Glomerular visceral epithelial cell (primary cell): Measurements from ENCODE around the gene AHCYL1.

Source experiments
- DNase-seq: peaks from one replicate; pipeline ENCODE4 v3.0.0-alpha.2; 2016; ENCODE audit errors: extremely low spot score

The AHCYL1 gene

GRCh38 chr1:110060662-110061060 lies 76.1 kb downstream of the AHCYL1 start:
- no peak for DNase-seq

DNA sequence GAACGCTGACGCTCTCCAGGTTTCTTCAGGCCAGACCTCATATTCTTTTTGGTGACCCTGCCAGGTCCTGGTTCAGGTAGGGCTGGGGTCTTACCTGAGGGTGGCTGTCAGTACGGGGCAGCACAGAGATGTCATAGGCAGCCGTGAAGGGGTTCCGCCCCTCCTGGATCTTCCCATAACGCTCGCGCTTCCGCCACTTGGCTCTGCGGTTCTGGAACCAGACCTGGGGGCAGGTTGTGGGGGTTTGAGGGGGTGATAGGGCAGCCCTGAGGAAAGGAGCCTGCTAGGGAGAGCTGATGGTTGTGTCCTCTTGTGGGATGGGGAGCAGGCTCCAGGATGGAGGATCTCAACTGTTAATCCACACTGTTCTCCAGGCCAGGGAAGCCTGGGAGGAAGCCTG lies 76.8 kb downstream of the AHCYL1 start:
- DNase-seq, result no peak

DNA sequence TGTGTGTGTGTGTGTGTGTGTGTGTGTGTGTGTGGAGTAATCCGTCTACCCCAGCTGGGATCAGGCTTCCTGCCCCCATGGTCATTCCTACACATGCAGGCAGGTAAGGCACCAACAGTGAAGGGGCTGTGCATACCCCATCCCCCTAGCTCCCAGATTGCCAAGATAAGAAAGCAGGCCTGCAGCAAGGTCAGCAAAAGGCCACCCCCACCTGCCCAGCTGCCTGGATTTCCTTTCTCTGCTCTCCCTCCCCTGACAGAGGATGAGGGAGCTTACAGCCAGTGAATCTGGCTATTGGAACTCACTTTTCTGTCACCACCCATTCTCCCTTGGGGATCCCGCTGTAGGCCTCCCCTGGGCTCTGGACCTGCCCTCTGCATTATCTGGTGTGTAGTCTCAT lies 78.0 kb downstream of the AHCYL1 start:
- no peak for DNase-seq

- no peak for DNase-seq
Measured at GRCh38 chr1:110063781-110064180, 79.2 kb downstream of the AHCYL1 start.

- no peak for DNase-seq
Measured at GRCh38 chr1:110064576-110065337, 80.2 kb downstream of the AHCYL1 start.

DNA sequence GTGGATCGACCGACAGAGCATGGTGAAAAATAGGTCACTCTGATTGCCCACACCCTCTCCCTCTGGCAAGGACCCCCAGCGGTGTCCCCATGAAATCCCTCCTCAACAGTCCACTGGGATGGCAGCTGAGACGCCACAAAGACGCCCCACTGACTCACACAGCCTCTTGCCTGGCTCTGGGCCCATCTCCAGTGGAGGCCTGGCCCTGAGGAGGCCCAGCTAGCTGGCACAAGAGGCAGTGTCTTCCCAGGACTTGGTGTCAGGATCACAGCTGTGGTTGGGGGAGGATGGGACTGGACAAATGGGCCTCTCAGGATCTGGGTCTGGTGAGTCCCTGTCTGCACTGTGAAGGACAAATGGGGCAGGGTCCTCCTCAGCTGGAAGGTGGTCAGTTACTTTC lies 81.3 kb downstream of the AHCYL1 start:
- no peak for DNase-seq

DNA sequence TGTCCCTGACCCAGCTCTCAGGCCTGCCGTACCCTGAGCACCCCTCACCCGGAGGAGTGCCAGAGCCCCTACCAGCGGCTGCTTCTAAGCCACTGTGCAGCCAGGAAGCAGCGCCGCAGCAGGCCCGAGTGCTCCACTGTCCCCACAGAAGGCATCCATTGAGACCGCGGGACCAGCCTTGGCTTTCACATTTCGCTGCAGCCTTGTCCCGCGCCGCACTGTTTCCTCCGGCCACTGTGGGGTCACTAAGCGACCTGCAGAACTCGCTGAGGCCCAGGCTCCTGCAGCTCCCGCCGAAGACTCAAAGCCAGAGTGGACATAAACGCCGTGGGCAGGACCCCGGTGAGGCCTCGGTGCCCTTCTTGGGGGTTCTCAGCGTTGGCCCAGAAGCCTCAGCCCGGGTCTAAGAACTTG lies 82.9 kb downstream of the AHCYL1 start:
- no peak for DNase-seq

DNA sequence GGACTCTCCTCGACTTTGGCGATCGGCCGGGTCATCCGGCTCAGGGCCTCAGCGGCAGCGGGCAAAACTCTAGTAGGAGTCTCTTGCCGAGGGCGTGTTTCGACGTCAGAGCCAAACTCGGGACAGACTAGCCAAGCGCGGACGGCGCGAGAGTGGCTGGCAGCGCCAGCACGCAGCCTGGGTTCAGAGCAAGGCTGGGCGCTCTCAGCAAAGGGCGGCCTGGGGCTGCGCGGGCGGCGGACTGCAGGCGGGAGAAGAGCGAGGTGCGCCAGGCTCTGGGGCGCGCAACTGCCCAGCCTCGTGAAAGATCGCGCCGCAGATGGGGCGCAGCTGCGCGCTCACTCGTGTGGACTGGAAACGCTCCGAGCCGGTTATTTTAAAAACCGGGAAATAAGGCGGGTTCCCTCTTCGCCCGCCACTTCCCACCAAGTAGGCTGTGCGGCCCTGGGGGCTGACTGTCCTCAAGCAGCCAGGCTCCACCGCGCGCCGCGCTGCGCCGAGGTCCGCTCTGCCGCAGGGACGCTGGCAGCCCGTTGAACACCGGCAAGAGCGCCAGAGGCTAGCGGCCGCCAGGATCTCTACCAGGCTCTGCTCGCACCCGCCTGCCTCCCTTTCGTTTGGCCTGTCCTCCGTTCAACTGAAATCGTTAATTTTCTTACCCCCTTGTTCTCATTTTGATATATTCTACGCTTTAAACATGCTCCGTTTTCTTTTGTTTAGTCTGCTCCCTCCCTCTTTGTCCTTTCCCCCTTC lies 83.5 kb downstream of the AHCYL1 start:
- DNase-seq, result peak; percentile 11

GRCh38 chr1:110068646-110069403 lies 84.3 kb downstream of the AHCYL1 start:
- DNase-seq, result no peak

- no peak for DNase-seq
Measured at GRCh38 chr1:110069404-110070281, 85.1 kb downstream of the AHCYL1 start.

- no peak for DNase-seq
Measured at GRCh38 chr1:110070282-110070669, 85.7 kb downstream of the AHCYL1 start.

DNA sequence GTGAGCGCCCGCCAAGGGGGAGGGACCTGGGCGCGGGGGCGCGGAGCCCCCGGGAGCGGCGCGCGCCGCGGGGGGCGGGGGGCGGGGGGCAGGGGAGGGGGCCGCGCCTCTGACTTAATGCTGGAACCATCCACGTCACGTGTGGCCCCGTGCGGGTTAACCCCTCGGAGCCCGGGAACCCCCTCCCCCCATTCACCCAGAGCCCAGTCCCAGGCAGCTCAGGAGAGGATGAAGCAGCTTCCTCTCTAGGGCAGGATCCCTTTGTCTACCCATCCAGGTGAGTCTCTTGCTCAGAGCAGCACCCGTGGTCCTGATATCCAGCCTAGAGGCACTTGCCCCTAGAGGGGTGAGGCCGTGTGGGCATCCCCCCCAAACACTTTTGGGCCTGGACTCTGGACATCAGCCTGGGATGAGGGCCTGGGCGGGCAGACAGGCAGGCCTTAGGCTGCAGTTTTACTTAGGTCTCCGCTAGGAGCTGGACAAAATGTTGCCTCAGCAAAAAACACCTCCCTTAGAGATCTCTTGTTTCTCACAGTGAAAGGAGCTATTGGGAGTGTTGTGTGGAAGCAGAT lies 86.2 kb downstream of the AHCYL1 start, which contains the start of gene ALX3:
Gene ALX3 (minus strand): TSS at position 2 of the 572 bp plus-strand sequence. CDS start 60 bp downstream, outside the sequence.
- no peak for DNase-seq
